ENCODE measurements around the gene NDUFV2.

The NDUFV2 gene

GRCh38 chr18:9123520-9123919 is 21.0 kb downstream of the NDUFV2 start:
- no peak for DNase-seq

- DNase-seq, result no peak
Observed at GRCh38 chr18:9124824-9125223, 22.3 kb downstream of the NDUFV2 start.

- DNase-seq, result no peak
Observed at GRCh38 chr18:9126337-9126736, 23.8 kb downstream of the NDUFV2 start.

GRCh38 chr18:9130195-9130594 is 27.7 kb downstream of the NDUFV2 start:
- no peak for DNase-seq

GRCh38 chr18:9130806-9131205 is 28.3 kb downstream of the NDUFV2 start:
- no peak for DNase-seq

- no peak for DNase-seq
Observed at GRCh38 chr18:9132628-9133027, 30.1 kb downstream of the NDUFV2 start.

- DNase-seq, result no peak
Observed at GRCh38 chr18:9133225-9133624, 30.7 kb downstream of the NDUFV2 start.

- DNase-seq, result no peak
Observed at GRCh38 chr18:9135081-9135911, 32.8 kb downstream of the NDUFV2 start.

- DNase-seq, result no peak
Observed at GRCh38 chr18:9135912-9136314, 33.4 kb downstream of the NDUFV2 start.

GRCh38 chr18:9136315-9137155 is 34.0 kb downstream of the NDUFV2 start, which contains the start of gene ANKRD12:
Gene ANKRD12 (plus strand): TSS chr18:9136781. CDS start chr18:9182433, 45,652 bp downstream.
- DNase-seq, result peak; percentile 98

- DNase-seq, result peak; percentile 58
Observed at GRCh38 chr18:9137168-9138066, 34.9 kb downstream of the NDUFV2 start.

- no peak for DNase-seq
Observed at GRCh38 chr18:9139400-9140039, 37.0 kb downstream of the NDUFV2 start.

GRCh38 chr18:9140381-9140780 is 37.9 kb downstream of the NDUFV2 start:
- DNase-seq, result no peak

GRCh38 chr18:9140984-9141383 is 38.5 kb downstream of the NDUFV2 start:
- no peak for DNase-seq

GRCh38 chr18:9146224-9146623 is 43.7 kb downstream of the NDUFV2 start:
- no peak for DNase-seq

GRCh38 chr18:9147440-9148202 is 45.1 kb downstream of the NDUFV2 start:
- DNase-seq, result no peak

GRCh38 chr18:9148203-9148552 is 45.7 kb downstream of the NDUFV2 start:
- DNase-seq, result no peak

- DNase-seq, result no peak
Observed at GRCh38 chr18:9150121-9150520, 47.6 kb downstream of the NDUFV2 start.

GRCh38 chr18:9153256-9153655 is 50.8 kb downstream of the NDUFV2 start:
- DNase-seq, result no peak

GRCh38 chr18:9156604-9157249 is 54.2 kb downstream of the NDUFV2 start:
- DNase-seq, result no peak

GRCh38 chr18:9157806-9158205 is 55.3 kb downstream of the NDUFV2 start:
- DNase-seq, result no peak
